SW480 (cell line): ENCODE data around the gene TDRD6.

ENCODE experiments used
- DNase-seq: peaks from one replicate; pipeline ENCODE4 v3.0.0-alpha.2; 2016; ENCODE audit warnings: low spot score

Gene TDRD6

GRCh38 chr6:46677314-46677654 is 10.4 kb upstream of the TDRD6 start:
- no peak for DNase-seq

GRCh38 chr6:46684771-46685170 is 2.9 kb upstream of the TDRD6 start:
- DNase-seq = no peak

GRCh38 chr6:46688117-46688965 is 656 bp downstream of the TDRD6 start:
- no peak for DNase-seq

GRCh38 chr6:46688966-46689335 is 1.3 kb downstream of the TDRD6 start:
- no peak for DNase-seq

DNA sequence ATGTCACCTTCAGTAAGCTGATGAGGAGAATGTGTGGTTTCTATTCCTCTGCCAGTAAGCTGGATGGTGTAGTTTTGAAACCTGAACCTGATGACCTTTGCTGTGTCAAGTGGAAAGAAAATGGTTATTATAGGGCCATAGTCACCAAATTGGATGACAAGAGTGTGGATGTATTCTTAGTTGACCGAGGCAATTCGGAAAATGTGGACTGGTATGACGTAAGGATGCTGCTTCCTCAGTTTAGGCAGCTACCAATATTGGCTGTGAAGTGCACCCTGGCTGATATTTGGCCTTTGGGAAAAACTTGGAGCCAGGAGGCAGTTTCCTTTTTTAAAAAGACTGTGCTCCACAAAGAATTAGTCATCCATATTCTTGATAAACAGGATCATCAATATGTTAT is 2.0 kb downstream of the TDRD6 start:
- DNase-seq = no peak

- DNase-seq = no peak
Observed at GRCh38 chr6:46690141-46690755, 2.6 kb downstream of the TDRD6 start.

DNA sequence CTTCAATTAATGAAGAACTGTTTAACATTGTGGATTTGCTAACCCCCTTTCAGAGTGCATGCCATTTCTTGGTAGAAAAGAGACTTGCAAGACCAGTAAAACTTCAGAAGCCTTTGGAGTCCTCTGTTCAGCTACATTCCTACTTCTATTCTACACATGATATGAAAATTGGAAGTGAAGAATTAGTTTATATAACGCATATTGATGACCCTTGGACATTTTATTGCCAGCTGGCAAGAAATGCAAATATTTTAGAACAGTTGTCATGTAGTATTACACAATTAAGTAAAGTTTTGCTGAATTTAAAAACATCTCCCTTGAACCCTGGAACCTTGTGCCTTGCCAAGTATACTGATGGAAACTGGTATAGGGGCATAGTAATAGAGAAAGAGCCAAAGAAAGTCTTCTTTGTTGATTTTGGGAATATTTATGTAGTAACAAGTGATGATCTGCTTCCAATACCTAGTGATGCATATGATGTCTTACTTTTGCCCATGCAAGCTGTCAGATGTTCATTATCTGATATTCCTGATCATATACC is 3.3 kb downstream of the TDRD6 start:
- DNase-seq = no peak

DNA sequence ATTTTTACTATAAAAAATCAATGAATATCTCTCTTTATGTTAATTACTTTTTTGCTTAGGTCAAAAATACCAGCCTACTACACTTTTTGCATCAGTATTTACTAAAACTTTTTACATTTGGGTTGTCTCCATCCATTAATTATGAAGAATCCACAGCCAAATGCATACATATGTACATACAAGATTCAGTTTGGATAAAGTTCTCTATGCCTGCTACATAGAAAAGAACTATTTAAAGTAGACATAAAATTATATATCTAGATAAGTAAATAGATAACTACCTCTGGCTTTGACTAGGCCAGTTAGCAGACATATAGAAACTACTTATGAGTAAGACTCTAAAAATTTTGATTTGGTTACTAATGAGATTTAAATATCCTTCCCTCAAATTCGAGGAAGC is 12.3 kb downstream of the TDRD6 start:
- DNase-seq = no peak

DNA sequence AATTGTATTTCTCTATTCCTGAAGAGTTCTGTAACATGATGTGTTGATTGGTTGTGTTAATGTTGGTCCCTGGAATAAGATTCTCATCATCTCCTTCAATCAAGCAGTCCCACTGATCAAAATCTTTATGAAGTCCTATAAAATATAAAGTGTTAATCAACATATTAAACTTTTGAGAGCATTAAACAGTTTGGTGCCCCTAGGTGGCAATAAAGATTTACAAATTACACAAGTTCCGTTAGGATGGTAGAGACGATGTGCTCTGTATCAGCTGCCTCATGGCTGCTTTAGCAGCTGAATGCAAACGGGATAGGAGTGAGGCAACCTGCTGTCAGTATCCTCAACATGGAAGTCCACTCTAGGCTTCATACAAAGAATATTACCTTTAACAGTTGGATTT is 16.9 kb downstream of the TDRD6 start:
- peak; percentile 56 for DNase-seq

DNA sequence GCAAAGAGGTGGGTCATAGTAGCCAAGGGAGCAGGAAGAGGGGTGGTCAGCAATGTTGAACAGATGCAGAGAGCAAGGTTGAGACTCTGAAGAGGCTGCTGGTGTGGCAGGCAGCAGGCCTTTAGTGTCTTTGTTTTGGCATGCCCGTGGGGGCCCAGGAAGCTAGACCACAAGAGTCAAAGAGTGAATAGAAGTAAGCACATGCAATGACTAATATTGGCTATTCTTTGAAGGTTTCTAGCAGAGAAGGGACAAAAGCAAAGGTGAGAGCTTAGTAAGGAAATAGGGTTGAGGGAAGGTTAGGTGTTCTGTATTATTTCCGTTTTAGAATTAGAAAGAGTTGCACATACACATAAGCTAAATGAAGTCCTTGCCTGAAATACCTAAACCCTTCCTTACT is 18.8 kb downstream of the TDRD6 start:
- no peak for DNase-seq

DNA sequence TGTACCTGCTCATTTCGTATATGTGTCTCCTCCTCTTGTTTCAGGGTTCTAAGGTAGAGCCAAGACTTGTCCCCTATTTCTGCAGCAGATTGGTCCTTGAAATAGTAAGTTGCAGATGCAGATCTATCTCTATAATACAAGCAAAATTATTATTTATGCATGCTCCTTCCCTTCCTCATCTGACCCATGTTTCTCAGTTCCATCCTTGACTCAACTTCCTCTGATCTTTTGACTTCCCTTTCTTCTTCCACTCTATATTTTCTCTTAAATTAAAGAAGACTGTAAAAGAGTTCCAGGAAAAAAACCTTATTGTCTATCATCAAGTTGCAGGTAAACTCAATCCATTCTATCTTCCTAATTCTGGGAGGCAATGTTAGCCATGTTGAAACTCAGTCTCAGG is 23.8 kb downstream of the TDRD6 start:
- DNase-seq = no peak

DNA sequence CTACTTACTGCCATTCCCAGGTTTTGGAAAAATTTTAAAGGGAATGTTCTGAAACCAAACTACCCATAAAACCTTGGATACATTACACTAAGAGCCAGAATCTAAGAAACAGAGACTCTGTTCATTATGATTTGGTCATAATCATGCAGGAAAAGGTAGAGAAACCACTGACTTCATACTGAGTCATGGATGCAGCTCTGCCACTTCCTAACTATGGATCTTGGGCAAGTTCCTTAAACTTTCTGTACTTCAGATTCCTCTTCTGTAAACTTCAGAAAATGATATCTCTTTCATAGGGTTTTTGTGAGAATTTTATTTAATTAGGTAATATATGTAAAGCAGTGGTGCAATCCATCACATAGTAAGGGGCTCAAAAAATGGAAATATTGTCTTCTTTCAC is 27.5 kb downstream of the TDRD6 start:
- no peak for DNase-seq

GRCh38 chr6:46719099-46719498 is 31.4 kb downstream of the TDRD6 start:
- peak; percentile 60 for DNase-seq

GRCh38 chr6:46720401-46720800 is 32.7 kb downstream of the TDRD6 start:
- DNase-seq = no peak

DNA sequence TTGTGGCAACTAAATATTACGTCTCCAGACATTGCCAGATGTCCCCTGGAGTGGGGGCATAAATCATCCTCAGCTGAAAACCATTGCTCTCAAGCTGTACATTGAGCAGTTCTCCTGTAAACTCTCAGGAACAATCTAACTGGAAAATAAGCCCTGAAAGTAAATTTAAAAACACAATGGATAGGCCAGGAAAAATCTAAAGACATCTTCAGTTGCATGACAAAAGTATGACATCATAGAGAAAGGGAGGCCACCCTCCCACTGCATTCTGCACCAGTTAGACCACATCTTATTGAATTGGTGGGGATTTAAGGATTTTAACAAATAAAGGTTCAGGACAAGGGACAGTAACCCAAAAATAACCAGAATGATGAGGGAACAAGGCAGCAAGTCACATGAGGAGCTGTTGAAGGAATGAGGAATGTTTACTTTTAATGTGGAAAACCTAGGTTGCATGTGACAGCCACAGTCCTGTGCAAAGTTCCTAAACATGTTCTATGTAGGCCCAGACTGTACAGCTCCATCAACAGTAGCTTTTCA is 42.2 kb downstream of the TDRD6 start:
- no peak for DNase-seq

DNA sequence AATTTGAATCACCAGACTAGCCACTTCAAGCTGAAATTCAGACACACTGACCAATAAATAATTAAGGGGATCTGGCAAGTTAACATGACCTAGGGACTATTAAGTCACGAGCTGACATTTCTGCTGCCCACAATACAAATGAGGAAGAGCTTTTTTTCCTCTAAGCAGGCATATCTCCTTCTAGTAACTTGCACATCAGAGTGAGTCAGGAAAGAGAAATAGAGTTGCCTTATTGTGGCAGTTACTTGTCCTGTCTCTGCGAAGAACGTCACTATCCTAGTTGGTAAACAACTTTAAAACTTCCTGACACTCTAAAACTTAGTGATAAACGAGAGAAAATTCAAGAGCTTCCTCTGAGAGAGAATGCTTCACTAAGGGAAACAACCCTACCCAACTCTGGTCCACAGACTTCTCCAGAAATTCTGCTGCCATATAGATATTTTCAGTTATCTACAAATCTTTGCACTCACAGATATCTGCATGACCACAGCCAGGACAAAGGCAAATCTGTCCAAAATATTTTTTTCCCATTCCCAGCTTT is 43.3 kb downstream of the TDRD6 start:
- DNase-seq = no peak

DNA sequence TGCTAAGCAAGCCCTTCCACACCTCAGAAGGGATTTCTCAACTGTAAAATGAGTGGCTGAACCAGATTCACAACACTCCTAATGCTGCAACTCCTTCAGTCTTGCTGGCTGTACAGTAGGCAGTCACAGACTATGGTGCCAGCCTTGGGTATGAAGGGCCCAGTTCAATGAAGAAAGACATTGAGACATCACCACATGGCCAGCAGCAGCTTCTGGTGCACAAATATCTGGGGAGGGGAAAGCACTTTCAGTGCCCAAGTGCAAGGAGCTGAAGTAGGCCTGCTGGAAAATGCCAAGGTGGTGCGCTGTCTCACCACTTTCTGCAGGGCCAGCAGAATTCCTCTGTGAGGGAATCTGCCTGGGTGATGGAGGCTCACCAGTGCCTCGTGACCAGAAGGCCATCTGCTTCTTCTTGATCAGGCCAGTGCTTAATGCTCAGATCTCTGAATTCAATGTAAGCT is 45.7 kb downstream of the TDRD6 start:
- no peak for DNase-seq

GRCh38 chr6:46734867-46735719 is 47.4 kb downstream of the TDRD6 start, which contains the start of gene PLA2G7:
TSS of gene PLA2G7 (minus strand) at chr6:46735375. CDS start at chr6:46722891, 12,484 bp downstream.
- peak; percentile 45 for DNase-seq

- DNase-seq = no peak
Observed at GRCh38 chr6:46735720-46736031, 48.0 kb downstream of the TDRD6 start.

DNA sequence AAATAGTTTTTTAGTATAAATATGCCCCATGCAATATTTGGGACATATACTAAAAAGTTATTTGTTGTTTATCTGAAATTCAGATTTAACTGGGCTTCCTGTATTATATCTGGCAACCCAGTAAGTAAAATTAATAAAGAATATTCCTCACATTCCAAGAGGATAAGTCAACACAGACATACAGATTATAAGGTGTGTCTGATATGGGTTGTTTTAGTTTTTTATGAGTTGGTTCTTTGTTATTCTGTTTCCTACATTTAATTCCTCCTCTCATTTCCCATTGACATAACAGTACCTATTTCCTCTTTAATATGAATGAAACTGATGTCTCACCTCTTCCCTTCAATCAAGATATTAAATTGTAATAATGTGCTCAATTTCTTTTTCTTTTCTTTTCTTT is 49.2 kb downstream of the TDRD6 start:
- DNase-seq = no peak

GRCh38 chr6:46741482-46741881 is 53.8 kb downstream of the TDRD6 start:
- no peak for DNase-seq

GRCh38 chr6:46741910-46742309 is 54.2 kb downstream of the TDRD6 start:
- no peak for DNase-seq
